C4-2B (cell line): Measurements from ENCODE around the gene MBD3.

ENCODE experiments used
- CTCF ChIP-seq: fragments of 450-650 bp; conservative IDR thresholded peaks from 2 replicates; pipeline ENCODE4 v1.5.1; 2017; ENCODE audit warnings: mild to moderate bottlenecking
- ZFX ChIP-seq: fragments of 450-650 bp; IDR thresholded peaks from 2 replicates; pipeline ENCODE4 v1.6.1; 2017

GRCh38 chr19:1609680-1610474 lies 17.2 kb upstream of the MBD3 start:
- TF ChIP-seq CTCF (no peak), ZFX (no peak)
